ENCODE data around the gene FBXL15.

The FBXL15 gene

DNA sequence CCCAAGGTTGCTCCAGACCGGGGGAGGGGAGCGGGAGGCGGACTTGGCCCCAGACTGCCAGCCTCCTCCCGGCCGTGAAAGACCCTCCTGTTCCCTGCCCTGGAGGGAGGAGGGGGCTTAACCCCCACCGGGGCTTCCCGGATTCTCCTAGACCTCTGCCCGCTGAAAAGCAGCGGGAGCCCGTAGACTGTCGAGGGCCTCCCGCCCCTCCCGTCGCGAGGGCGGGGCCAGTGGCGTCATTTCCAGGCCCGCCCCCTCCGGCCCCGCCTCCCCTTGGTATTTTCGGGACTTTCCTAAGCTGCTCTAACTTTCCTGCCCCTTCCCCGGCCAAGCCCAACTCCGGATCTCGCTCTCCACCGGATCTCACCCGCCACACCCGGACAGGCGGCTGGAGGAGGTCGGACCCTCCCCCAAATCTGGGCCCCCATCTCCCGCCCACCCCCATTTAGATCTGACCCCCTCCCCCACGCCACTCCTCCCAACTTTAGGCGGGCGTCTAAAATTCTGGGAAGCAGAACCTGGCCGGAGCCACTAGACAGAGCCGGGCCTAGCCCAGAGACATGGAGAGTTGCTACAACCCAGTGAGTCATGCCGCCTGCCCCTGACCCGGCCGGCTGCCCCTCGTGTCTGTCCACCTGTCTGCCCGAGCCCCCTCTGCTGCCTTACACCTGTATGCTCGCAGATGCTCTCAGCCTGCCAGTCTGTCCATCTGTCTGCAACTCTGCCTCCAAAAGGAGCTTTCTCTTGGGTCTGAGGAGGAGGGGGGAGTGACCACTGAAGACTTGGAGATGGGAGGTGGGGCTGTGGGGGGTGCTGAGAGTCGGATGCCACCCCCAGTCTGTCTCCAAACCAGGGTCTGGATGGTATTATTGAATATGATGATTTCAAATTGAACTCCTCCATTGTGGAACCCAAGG lies 25.0 kb upstream of the FBXL15 start, which contains the start of gene NFKB2:
TSS of gene NFKB2 (plus strand) at position 306 of the 917 bp plus-strand sequence. CDS start at position 561, 255 bp downstream.
- TF ChIP-seq, protein P1, sequence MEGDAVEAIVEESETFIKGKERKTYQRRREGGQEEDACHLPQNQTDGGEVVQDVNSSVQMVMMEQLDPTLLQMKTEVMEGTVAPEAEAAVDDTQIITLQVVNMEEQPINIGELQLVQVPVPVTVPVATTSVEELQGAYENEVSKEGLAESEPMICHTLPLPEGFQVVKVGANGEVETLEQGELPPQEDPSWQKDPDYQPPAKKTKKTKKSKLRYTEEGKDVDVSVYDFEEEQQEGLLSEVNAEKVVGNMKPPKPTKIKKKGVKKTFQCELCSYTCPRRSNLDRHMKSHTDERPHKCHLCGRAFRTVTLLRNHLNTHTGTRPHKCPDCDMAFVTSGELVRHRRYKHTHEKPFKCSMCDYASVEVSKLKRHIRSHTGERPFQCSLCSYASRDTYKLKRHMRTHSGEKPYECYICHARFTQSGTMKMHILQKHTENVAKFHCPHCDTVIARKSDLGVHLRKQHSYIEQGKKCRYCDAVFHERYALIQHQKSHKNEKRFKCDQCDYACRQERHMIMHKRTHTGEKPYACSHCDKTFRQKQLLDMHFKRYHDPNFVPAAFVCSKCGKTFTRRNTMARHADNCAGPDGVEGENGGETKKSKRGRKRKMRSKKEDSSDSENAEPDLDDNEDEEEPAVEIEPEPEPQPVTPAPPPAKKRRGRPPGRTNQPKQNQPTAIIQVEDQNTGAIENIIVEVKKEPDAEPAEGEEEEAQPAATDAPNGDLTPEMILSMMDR (IDR thresholded peaks at IDR 0.05) = peak; percentile 37
- H3K4me1 ChIP-seq (ENCODE audit: control insufficient read depth in 1 of 2, insufficient read depth in 1 of 2, low read depth in 1 of 2, low read length in 1 of 2) = peaks cover 39 to 42% of the 10 kb centered on the region in 2 experiments
- H3K27me3 ChIP-seq = peaks cover 20% of the 10 kb centered on the region
- H3K36me3 ChIP-seq = peaks cover 43% of the 10 kb centered on the region
- H3K4me3 ChIP-seq (ENCODE audit: low read depth in 1 of 2, low read length in 1 of 2) = peak within 1 kb of the TSS; percentile 85 to 99
- peak within 1 kb of the TSS; percentile 97 for H3K27ac ChIP-seq
- no peaks in the 10 kb centered on the region for H3K9me3 ChIP-seq

DNA sequence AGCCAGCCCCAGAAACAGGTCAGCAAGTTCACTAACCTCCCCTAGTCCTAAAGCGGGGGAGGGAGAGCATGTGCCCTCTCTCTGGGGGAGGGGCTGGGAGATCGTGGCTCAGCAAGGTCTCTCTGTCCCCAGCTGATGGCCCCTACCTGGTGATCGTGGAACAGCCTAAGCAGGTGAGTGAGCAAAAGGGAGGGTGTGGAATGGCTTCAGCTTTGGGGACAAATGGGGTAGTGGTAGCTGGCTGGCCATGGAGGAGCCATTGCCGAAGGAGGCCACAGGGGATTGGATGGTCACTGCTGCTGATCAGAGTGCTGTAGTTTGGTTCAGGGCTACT lies 24.4 kb upstream of the FBXL15 start:
- peak overlapping the region; percentile 85 to 99 for H3K4me3 ChIP-seq (ENCODE audit: low read depth in 1 of 2, low read length in 1 of 2)
- H3K36me3 ChIP-seq = peaks cover 49% of the 10 kb centered on the region
- peak overlapping the region; percentile 97 for H3K27ac ChIP-seq
- H3K9me3 ChIP-seq = no peaks in the 10 kb centered on the region
- peaks cover 39 to 42% of the 10 kb centered on the region in 2 experiments for H3K4me1 ChIP-seq (ENCODE audit: control insufficient read depth in 1 of 2, insufficient read depth in 1 of 2, low read depth in 1 of 2, low read length in 1 of 2)
- peaks cover 14% of the 10 kb centered on the region for H3K27me3 ChIP-seq
- TF ChIP-seq, protein P1 (IDR thresholded peaks at IDR 0.05) = no peak

DNA sequence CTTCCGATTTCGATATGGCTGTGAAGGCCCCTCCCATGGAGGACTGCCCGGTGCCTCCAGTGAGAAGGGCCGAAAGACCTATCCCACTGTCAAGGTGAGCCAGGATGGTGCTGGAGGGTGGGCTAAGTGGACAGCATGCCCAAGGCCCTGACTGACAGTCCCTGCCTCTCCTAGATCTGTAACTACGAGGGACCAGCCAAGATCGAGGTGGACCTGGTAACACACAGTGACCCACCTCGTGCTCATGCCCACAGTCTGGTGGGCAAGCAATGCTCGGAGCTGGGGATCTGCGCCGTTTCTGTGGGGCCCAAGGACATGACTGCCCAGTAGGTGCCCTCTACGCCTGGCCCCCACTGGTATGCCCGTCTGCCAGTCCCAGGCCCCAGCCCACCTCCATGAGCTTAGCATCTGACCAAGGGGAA lies 23.9 kb upstream of the FBXL15 start:
- Histone ChIP-seq H3K27me3 (peaks cover 14% of the 10 kb centered on the region), H3K9me3 (no peaks in the 10 kb centered on the region), H3K4me3 (ENCODE audit: low read depth in 1 of 2, low read length in 1 of 2) (peak overlapping the region; percentile 85 to 99), H3K36me3 (peaks cover 54% of the 10 kb centered on the region), H3K27ac (peak overlapping the region; percentile 97), H3K4me1 (ENCODE audit: control insufficient read depth in 1 of 2, insufficient read depth in 1 of 2, low read depth in 1 of 2, low read length in 1 of 2) (peaks cover 39 to 42% of the 10 kb centered on the region in 2 experiments)
- TF ChIP-seq, protein P1 (IDR thresholded peaks at IDR 0.05) = no peak

DNA sequence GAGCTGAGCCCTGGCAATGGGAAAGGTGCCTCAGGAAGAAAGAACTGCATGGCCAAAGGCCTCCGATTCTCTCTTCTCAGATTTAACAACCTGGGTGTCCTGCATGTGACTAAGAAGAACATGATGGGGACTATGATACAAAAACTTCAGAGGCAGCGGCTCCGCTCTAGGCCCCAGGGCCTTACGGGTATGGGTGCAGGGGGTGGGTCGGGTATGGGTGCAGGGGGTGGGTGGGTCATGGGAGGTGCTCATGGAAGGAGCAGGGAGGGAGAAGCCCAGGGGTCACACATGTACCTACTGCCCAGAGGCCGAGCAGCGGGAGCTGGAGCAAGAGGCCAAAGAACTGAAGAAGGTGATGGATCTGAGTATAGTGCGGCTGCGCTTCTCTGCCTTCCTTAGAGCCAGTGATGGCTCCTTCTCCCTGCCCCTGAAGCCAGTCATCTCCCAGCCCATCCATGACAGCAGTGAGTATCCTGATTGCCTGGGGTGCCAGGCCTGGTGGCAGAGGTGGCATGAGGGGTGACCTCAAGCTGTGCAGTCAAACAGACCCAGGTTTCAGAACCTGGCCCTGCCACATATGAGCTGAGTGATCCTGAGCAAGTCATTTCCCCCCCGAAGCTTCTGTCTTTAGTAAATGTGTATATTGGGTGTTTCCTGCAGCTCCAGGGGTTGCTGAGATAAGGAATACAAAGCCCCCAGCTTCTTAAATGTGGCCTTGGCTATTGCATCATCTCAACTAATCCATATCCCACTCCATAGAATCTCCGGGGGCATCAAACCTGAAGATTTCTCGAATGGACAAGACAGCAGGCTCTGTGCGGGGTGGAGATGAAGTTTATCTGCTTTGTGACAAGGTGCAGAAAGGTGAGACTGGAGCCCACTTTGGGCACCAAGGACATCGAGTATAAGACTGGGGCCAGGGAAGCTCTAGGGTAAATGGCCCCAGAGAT lies 23.1 kb upstream of the FBXL15 start:
- Histone ChIP-seq H3K9me3 (no peaks in the 10 kb centered on the region), H3K4me1 (ENCODE audit: control insufficient read depth in 1 of 2, insufficient read depth in 1 of 2, low read depth in 1 of 2, low read length in 1 of 2) (peaks cover 39 to 42% of the 10 kb centered on the region in 2 experiments), H3K27me3 (peaks cover 8% of the 10 kb centered on the region), H3K4me3 (ENCODE audit: low read depth in 1 of 2, low read length in 1 of 2) (peak overlapping the region; percentile 85 to 99), H3K27ac (peak overlapping the region; percentile 97), H3K36me3 (peaks cover 61% of the 10 kb centered on the region)
- TF ChIP-seq, protein P1 (IDR thresholded peaks at IDR 0.05) = no peak
